Subcutaneous adipose tissue (tissue), 4 donors: ENCODE data around the gene STK32A. TPM values are rescaled to one million over a fixed set of nuclear protein-coding genes. Genes with fewer than 3 reads are reported as not detected.

ENCODE experiments used
- total RNA-seq, 4 donors: library from RNA; depleted of rRNA; stranded (reverse); fragments of >200 nt; gene quantifications; one replicate each; pipeline ENCODE4 v1.1.0, GENCODE V29; 2016
- TF ChIP-seq, protein P1 (sequence below): fragments of 450-650 bp; IDR thresholded peaks from one replicate; pipeline ENCODE4 v1.5.1; 2016; ENCODE audit warnings: low read depth, mild to moderate bottlenecking, control low read depth, antibody characterized with exemption, moderate library complexity

Gene STK32A
- 1 to 10 TPM; 1.8 to 5.3 (median 4.3) TPM for total RNA-seq

DNA sequence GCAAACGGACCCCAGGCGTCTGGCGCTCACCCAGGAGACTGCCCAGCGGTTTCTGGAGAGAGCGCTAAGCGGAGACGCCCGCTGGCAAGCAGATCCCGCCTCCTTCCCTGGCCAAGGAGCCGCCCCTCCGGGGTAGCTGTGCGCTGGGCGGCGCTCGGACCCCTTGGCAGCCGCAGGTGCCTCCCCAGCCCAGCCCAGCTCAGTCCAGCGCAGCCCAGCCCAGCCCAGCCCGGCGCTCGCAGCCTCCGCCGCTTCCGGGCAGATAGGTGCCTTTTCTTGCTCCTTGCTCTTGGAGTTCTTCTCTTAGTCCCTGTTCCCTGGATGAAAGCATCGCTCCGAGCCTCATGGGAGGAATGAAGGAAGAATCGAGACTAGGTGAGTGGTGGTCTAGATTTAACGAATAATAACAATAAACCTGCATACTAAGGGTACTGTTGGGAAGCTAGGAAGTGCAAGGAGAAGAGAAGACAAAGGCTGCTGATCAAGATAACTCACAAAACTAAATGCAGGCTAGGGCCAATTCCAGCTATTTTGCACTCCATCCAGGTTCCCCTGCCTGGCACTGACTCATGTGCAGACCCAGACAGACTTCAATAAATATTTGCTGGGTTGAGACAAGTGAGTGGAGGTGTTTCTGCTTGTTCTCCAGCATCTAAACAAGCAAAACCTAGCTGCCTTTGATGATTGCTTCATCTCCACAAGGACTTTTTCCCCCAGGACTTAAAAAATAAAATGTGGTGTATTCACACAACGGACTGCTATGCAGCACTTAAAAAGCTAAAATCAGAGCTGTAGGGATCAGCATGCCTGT lies at the start of gene STK32A:
TSS of gene STK32A (plus strand) at position 202 of the 811 bp plus-strand sequence. CDS start 4,609 bp downstream, outside the sequence.
- TF ChIP-seq, protein P1, sequence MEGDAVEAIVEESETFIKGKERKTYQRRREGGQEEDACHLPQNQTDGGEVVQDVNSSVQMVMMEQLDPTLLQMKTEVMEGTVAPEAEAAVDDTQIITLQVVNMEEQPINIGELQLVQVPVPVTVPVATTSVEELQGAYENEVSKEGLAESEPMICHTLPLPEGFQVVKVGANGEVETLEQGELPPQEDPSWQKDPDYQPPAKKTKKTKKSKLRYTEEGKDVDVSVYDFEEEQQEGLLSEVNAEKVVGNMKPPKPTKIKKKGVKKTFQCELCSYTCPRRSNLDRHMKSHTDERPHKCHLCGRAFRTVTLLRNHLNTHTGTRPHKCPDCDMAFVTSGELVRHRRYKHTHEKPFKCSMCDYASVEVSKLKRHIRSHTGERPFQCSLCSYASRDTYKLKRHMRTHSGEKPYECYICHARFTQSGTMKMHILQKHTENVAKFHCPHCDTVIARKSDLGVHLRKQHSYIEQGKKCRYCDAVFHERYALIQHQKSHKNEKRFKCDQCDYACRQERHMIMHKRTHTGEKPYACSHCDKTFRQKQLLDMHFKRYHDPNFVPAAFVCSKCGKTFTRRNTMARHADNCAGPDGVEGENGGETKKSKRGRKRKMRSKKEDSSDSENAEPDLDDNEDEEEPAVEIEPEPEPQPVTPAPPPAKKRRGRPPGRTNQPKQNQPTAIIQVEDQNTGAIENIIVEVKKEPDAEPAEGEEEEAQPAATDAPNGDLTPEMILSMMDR, result no peak

DNA sequence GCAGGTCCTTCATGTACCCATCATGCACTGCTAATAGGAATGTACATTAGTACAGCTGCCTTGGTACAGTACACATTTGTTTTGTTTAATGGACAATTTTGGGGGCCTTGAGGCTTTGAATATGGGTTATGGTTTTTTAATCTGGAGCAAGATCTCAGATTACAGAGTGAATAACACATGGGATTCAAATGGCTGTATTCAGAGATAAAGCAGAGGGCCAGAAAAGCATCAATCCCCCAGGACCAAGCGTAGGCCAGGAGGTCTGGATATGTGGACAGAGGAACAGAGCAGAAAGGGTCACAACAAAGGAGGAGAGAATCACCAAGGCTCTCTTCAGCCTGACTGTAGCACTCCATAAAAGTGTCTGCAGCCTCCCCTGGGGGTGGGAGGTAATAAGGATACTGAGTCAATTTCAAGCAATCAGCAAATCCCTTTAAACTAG lies 47.7 kb upstream of the STK32A start:
- TF ChIP-seq, protein P1, result no peak

DNA sequence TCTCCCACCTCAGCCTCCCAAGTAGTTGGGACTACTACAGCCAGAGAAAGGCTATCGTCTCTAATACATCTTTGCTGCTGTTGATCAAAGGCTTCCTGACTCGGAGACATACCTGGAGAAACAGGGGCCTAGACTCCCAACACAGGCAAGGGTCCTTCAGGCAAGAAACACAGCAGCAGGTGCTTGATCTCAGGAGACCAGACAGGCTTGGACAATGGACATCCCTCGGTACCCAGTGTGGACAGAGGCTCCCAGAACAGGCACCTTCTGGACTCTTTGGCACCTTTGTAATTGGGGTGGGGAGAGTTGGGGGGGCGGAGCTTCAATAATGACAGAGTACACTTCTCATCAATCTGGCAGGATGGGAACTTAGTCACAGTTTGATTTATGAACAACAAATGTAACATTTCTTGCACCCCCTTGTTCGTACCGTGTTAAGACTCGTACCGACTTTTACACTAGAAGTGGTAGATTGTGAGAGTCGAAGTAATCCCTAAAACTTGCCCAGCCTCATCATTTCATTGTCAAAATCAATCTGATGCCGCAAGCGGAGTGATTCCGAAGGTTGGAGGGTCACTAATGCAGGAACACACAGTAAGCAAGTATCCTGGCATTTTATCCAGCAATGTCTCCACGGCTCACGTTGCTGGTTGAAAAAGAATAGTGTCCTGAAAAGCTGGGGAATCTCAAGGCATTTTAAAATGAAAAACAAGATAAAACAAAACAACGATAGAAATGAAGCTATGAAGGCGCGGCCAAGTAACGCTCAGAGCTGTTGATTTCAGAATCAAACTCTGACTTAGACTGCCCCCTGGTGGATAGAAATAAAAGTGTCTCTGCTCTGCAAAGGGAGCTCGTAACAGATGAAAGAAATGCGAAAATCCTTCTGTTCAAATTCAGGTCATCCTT lies 46.4 kb upstream of the STK32A start:
- TF ChIP-seq, protein P1, result no peak

DNA sequence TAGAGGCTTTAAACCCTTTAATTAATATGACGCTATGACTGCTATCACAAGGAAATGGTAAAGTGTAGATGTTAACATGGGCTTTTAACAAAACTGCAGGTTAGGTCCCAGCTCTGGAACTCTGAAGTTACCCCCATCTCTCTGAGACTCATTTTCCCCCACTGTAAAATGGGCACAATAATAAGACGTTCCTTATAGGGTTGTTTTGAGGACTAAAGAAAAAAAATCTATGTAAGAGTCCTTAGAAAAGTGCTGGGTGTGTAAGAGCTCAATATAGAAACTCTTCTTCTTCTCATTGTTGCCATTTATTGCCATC lies 45.8 kb upstream of the STK32A start:
- TF ChIP-seq, protein P1, result no peak

DNA sequence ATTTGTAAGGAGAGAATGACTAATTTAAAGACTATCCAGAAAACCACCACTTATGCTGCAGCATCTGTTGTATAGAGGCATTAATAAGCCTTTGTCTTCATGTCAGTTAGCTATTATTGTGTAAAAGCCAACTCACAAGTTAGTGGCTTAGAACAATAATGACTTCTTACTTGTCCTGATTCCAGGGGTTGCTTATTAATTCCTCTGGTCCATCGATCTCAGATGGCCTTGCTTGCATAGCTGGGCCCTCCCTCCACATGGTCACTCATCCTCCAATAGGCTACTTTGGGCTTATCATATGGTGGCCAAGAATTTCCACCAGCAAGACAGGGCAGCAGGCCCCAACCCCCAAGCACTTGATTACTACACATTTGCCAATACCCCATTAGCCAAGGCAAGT lies 44.5 kb upstream of the STK32A start:
- TF ChIP-seq, protein P1, result no peak

DNA sequence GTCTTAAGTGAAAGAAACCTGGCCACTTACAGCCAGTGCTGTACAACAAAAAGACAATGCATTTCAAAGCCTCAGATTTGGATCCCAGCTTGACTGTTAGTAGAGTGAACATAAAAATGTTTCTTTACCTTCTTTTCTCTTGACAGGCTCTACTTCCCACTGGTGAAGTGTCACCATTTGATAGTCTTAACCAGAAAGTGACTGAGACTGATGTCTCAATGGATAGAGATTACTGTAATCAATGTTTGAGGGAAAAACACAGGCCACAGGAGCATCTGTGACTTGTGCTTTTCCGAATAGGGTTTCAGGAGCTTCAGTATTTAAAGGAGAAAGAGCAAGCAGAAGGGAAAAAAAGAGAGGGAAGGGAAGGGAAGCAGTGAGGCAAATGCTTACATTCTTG lies 41.7 kb upstream of the STK32A start:
- TF ChIP-seq, protein P1, result no peak

DNA sequence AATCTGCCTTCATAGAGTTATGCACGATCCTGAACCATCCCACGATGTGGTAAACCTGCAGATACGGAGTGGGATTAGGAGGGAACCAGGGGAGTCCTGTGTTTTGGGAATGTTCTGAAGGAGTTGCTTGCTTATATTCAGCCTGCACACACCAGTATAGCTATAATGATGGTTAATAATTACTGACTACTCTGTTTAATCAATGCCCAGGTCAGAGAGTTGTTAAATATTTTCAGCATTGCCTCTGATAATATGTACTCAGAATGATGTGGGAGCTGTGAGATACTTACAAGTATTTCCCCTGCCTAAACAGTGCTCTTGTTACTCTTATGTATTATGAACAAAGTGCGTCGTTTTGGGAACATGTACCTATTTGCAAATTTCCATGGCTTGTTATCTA lies 34.8 kb upstream of the STK32A start:
- TF ChIP-seq, protein P1, result no peak
